MCF 10A (cell line): ENCODE measurements around the gene SHANK3. TPM values are rescaled to one million over a fixed set of nuclear protein-coding genes. Genes with fewer than 3 reads are reported as not detected.
"Not testable (repeated sequence)": the region's sequence is repeated elsewhere in the genome, so short reads cannot be mapped to it uniquely, and the experiment has no call there.

Experiments
- BruUV-seq: library from RNA; stranded (reverse); fragments of 400-500 nt; replicated peaks from 2 replicates; lab custom pipeline; 2021; lab: Mats Ljungman, UMichigan
- CTCF ChIA-PET: fragments of 300-600 bp; sonication (Branson Sonifier 250); formaldehyde crosslinking; extraction: SDS; loops from one replicate; lab custom pipeline; 2021; ENCODE audit warnings: antibody characterized with exemption, inconsistent platforms; lab: Yijun Ruan, JAX
- POLR2A ChIA-PET: fragments of 300-600, 350-650 bp; sonication (Branson Sonifier 250); formaldehyde crosslinking; extraction: SDS; loops from one replicate; lab custom pipeline; 2020; ENCODE audit warnings: antibody characterized with exemption, inconsistent platforms; lab: Yijun Ruan, JAX
- DNase-seq: peaks from one replicate; pipeline ENCODE4 v3.0.0-alpha.2; 2018; ENCODE audit not compliant: unreplicated experiment
- H3K27ac Mint-ChIP-seq: one replicate; pipeline ENCODE4 v1.8.0; 2022; ENCODE audit warnings: mild to moderate bottlenecking, low read depth, mixed read lengths; ENCODE audit not compliant: unreplicated experiment
- H3K27me3 Mint-ChIP-seq: one replicate; pipeline ENCODE4 v1.8.0; 2022; ENCODE audit warnings: mixed read lengths; ENCODE audit not compliant: insufficient read depth, unreplicated experiment
- H3K36me3 Mint-ChIP-seq: one replicate; pipeline ENCODE4 v1.8.0; 2022; ENCODE audit warnings: mild to moderate bottlenecking, moderate library complexity, mixed read lengths; ENCODE audit not compliant: insufficient read depth, unreplicated experiment
- H3K4me1 Mint-ChIP-seq: one replicate; pipeline ENCODE4 v1.8.0; 2022; ENCODE audit warnings: mixed read lengths; ENCODE audit not compliant: insufficient read depth, unreplicated experiment
- H3K4me3 Mint-ChIP-seq: one replicate; pipeline ENCODE4 v1.8.0; 2022; ENCODE audit warnings: mild to moderate bottlenecking, moderate library complexity, mixed read lengths; ENCODE audit not compliant: unreplicated experiment
- H3K9me3 Mint-ChIP-seq: one replicate; pipeline ENCODE4 v1.8.0; 2022; ENCODE audit warnings: mixed read lengths; ENCODE audit not compliant: unreplicated experiment
- intact Hi-C: fragments of 100-400 bp; cut with micrococcal nuclease; formaldehyde crosslinking; loops from 2 replicates; pipeline ENCODE4 v1.14.1; 2022
- total RNA-seq: library from RNA; stranded (reverse); gene quantifications from 2 replicates; pipeline ENCODE4 v1.2.3, GENCODE V29; 2022
- TF ChIP-seq, protein P1 (sequence below): fragments of 200-600 bp; IDR thresholded peaks from one replicate; pipeline ENCODE4 v1.8.0; 2022; ENCODE audit warnings: antibody characterized with exemption, mild to moderate bottlenecking; ENCODE audit not compliant: unreplicated experiment

The SHANK3 gene
- total RNA-seq, 1 experiment from 2014 or later = 1.2 TPM

DNA sequence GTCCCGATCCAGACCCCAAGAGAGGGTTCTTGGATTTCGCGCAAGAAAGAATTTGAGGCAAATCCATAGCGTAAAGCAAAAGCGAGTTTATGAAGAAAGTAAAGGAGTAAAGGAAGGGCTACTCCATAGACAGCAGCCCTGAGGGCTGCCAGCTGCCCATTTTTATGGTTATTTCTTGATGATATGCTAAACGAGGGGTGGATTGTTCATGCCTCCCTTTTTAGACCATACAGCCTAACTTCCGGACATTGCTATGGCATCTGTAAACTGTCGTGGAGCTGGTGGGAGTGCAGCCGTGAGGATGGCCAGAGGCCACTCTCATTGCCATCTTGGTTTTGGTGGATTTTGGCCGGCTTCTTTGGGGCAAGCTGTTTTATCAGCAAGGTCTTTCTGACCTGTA lies 19.4 kb upstream of the SHANK3 start:
- no peak for DNase-seq
- H3K4me3 Mint-ChIP-seq = no peak overlapping the region
- CTCF ChIA-PET = no interaction called here
- H3K36me3 Mint-ChIP-seq = no peaks in the 10 kb centered on the region
- peaks cover 11% of the 10 kb centered on the region for H3K4me1 Mint-ChIP-seq
- no peak overlapping the region for H3K27ac Mint-ChIP-seq
- H3K27me3 Mint-ChIP-seq = no peaks in the 10 kb centered on the region
- POLR2A ChIA-PET = no interaction called here
- no peaks in the 10 kb centered on the region for H3K9me3 Mint-ChIP-seq
- intact Hi-C loops = no loop called here
- TF ChIP-seq, protein P1, sequence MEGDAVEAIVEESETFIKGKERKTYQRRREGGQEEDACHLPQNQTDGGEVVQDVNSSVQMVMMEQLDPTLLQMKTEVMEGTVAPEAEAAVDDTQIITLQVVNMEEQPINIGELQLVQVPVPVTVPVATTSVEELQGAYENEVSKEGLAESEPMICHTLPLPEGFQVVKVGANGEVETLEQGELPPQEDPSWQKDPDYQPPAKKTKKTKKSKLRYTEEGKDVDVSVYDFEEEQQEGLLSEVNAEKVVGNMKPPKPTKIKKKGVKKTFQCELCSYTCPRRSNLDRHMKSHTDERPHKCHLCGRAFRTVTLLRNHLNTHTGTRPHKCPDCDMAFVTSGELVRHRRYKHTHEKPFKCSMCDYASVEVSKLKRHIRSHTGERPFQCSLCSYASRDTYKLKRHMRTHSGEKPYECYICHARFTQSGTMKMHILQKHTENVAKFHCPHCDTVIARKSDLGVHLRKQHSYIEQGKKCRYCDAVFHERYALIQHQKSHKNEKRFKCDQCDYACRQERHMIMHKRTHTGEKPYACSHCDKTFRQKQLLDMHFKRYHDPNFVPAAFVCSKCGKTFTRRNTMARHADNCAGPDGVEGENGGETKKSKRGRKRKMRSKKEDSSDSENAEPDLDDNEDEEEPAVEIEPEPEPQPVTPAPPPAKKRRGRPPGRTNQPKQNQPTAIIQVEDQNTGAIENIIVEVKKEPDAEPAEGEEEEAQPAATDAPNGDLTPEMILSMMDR = no peak
- BruUV-seq = no TSS peak

DNA sequence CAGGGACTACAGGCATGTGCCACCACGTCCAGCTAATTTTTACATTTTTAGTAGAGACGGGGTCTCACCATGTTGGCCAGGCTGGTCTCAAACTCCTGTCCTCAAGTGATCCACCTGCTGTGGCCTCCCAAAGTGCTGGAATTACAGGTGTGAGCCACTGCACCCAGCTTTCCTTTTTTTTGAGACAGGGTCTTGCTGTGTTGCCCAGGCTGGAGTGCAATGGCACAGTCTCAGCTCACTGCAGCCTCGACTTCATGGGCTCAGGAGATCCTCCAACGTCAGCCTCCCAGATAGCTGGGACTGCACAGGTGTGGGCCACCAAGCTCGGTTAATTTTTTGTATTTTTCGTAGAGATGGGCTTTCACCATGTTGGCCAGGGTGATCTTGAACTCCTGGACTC lies 18.0 kb upstream of the SHANK3 start:
- BruUV-seq, H3K27ac Mint-ChIP-seq, H3K9me3 Mint-ChIP-seq, intact Hi-C loops, POLR2A ChIA-PET, DNase-seq, H3K27me3 Mint-ChIP-seq, H3K4me3 Mint-ChIP-seq, H3K36me3 Mint-ChIP-seq: not testable (repeated sequence)
- peaks cover 11% of the 10 kb centered on the region for H3K4me1 Mint-ChIP-seq
- CTCF ChIA-PET = interaction anchor here (0.6 kb wide), 1 partner anchor 88 kb away, joined by 3 read pairs; no protein-coding TSS in a partner anchor

- BruUV-seq = no TSS peak
- peak; percentile 38 for DNase-seq
- Mint-ChIP-seq H3K9me3 (no peaks in the 10 kb centered on the region), H3K4me3 (no peak overlapping the region), H3K36me3 (no peaks in the 10 kb centered on the region), H3K4me1 (peaks cover 11% of the 10 kb centered on the region), H3K27me3 (peaks cover 16% of the 10 kb centered on the region), H3K27ac (no peak overlapping the region)
- CTCF ChIA-PET = interaction anchor here (1.1 kb wide), 1 partner anchor 35 kb away, joined by 3 read pairs; no protein-coding TSS in a partner anchor
- intact Hi-C loops = no loop called here
- POLR2A ChIA-PET = interaction anchor here (0.6 to 1.0 kb wide), 2 partner anchors 28 to 352 kb away, joined by 3 to 4 read pairs; partner anchors contain the start of gene ARSA
- TF ChIP-seq, protein P1 = no peak
These were observed 16.2 kb upstream of the SHANK3 start for GRCh38 chr22:50656122-50657070.

- Mint-ChIP-seq H3K36me3 (no peaks in the 10 kb centered on the region), H3K9me3 (no peaks in the 10 kb centered on the region), H3K27me3 (peaks cover 21% of the 10 kb centered on the region), H3K4me3 (no peak overlapping the region), H3K4me1 (peaks cover 11% of the 10 kb centered on the region), H3K27ac (no peak overlapping the region)
- TF ChIP-seq, protein P1 = no peak
- BruUV-seq = no TSS peak
- CTCF ChIA-PET = interaction anchor here (1.1 kb wide), 1 partner anchor 34 kb away, joined by 3 read pairs; no protein-coding TSS in a partner anchor
- POLR2A ChIA-PET = interaction anchor here (0.7 to 1.0 kb wide), 2 partner anchors 30 to 31 kb away, joined by 3 read pairs; partner anchors contain the start of gene ARSA
- intact Hi-C loops = no loop called here
- no peak for DNase-seq
These were observed 14.7 kb upstream of the SHANK3 start for GRCh38 chr22:50657925-50658324.

- peaks cover 27% of the 10 kb centered on the region for H3K27me3 Mint-ChIP-seq
- POLR2A ChIA-PET = interaction anchor here (0.6 kb wide), 1 partner anchor 18 kb away, joined by 4 read pairs; no protein-coding TSS in a partner anchor
- H3K36me3 Mint-ChIP-seq, DNase-seq, CTCF ChIA-PET, H3K4me3 Mint-ChIP-seq, H3K9me3 Mint-ChIP-seq, BruUV-seq, intact Hi-C loops, H3K27ac Mint-ChIP-seq: not testable (repeated sequence)
- H3K4me1 Mint-ChIP-seq = peaks cover 11% of the 10 kb centered on the region
These were observed 12.9 kb upstream of the SHANK3 start for GRCh38 chr22:50659711-50660110.
